Cardiac septum (tissue), 1 donor: ENCODE data around the gene SLC4A9. TPM values are rescaled to one million over a fixed set of nuclear protein-coding genes. Genes with fewer than 3 reads are reported as not detected.

Experiments
- DNase-seq: peaks from one replicate; pipeline ENCODE4 v3.0.0-alpha.2; 2020; ENCODE audit warnings: low spot score
- intact Hi-C: fragments of 100-400 bp; cut with DNase I; formaldehyde crosslinking; loops from one replicate; pipeline ENCODE4 v1.14.0; 2022
- total RNA-seq: library from RNA; stranded (reverse); fragmentation: NEBNext Ultra II Directional; extraction: Animal tissue kit (Norgen Biotek cat#: 25700); gene quantifications from one replicate; pipeline ENCODE4 v1.2.1, GENCODE V29; 2021
- donor health status: DM: no; HTN: no; CAD: no.

The SLC4A9 gene
- total RNA-seq, 1 donor from 2014 or later: 0.19 TPM

DNA sequence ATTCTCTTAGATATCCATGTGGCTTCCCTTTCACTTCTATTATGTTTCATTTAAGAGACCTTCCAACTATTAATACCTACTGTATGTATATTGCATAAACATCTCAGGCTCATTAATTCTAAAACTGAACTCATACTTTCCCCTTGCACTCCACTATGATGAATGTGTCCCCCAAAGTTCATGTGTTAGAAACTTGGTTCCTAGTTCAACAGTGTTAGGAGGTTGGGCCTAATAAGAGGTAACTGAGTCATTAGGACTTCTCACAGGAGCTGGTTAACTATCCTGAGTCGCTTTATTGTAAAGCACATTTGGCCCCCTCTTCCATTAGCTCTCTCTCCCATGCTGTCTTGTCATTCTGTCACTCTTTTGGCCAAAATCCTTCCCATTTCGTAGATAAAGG, 63.6 kb downstream of the SLC4A9 start:
- intact Hi-C loops: no loop called here
- DNase-seq: no peak

DNA sequence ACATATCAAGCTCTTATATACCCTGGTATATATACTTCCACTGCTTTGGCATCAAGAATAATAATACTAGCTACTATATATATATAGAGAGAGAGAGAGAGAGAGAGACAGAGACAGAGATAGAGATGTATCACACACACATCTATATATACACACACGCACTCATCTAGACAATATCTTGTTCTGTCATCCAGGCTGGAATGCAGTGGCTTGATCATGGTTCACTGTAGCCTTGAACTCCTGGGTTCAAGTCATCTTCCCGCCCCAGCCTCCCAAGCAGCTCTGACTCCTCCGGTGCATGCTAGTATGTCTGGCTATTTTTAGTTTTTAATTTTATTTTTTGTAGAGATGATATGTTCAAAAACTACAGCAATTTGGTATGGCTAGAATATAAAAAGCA, 64.1 kb downstream of the SLC4A9 start:
- DNase-seq: no peak
- intact Hi-C loops: no loop called here

Other genes with a start within 250 kb of the SLC4A9 start
- gene PURA, start 246.1 kb upstream of the SLC4A9 start, total RNA-seq: 30.7 TPM
- gene IGIP, start 234.3 kb upstream of the SLC4A9 start, total RNA-seq: 15.9 TPM
- gene CYSTM1, start 185.0 kb upstream of the SLC4A9 start, total RNA-seq: 111 TPM
- 71.7 TPM for gene PFDN1, start 57.1 kb upstream of the SLC4A9 start, total RNA-seq
- 73.9 TPM for gene HBEGF, start 13.6 kb upstream of the SLC4A9 start, total RNA-seq
- gene ANKHD1, start 41.6 kb downstream of the SLC4A9 start, total RNA-seq: 73.0 TPM
- 20.6 TPM for gene EIF4EBP3, start 187.5 kb downstream of the SLC4A9 start, total RNA-seq
- 31.8 TPM for gene SRA1, start 197.3 kb downstream of the SLC4A9 start, total RNA-seq
- 18.4 TPM for gene APBB3, start 204.4 kb downstream of the SLC4A9 start, total RNA-seq
- gene SLC35A4, start 204.6 kb downstream of the SLC4A9 start, total RNA-seq: 81.8 TPM